ENCODE measurements around the gene SLC6A12.

The SLC6A12 gene

GRCh38 chr12:232731-233614 is 19.0 kb upstream of the SLC6A12 start:
- Histone ChIP-seq H3K4me3 (ENCODE audit: low read length) (no peak overlapping the region), H3K27me3 (ENCODE audit: control insufficient read depth, insufficient read depth, low read length) (no peaks in the 10 kb centered on the region)

GRCh38 chr12:230925-231671 is 17.1 kb upstream of the SLC6A12 start:
- no peaks in the 10 kb centered on the region for H3K36me3 ChIP-seq (ENCODE audit: control insufficient read depth, insufficient read depth, low read length)
- no peaks in the 10 kb centered on the region for H3K9me3 ChIP-seq (ENCODE audit: control insufficient read depth, low read length)
- H3K4me3 ChIP-seq (ENCODE audit: low read length), result no peak overlapping the region
- H3K4me1 ChIP-seq (ENCODE audit: control insufficient read depth, insufficient read depth, low read length), result no peaks in the 10 kb centered on the region
- peaks cover 4% of the 10 kb centered on the region for H3K27me3 ChIP-seq (ENCODE audit: control insufficient read depth, insufficient read depth, low read length)
- H3K9ac ChIP-seq (ENCODE audit: low read length), result no peak overlapping the region

More at GRCh38 chr12:232731-233614, 19.0 kb upstream of the SLC6A12 start:
- H3K9ac ChIP-seq (ENCODE audit: low read length), result no peak overlapping the region
- no peaks in the 10 kb centered on the region for H3K9me3 ChIP-seq (ENCODE audit: control insufficient read depth, low read length)
- peaks cover 9% of the 10 kb centered on the region for H3K4me1 ChIP-seq (ENCODE audit: control insufficient read depth, insufficient read depth, low read length)
- no peaks in the 10 kb centered on the region for H3K36me3 ChIP-seq (ENCODE audit: control insufficient read depth, insufficient read depth, low read length)

- Histone ChIP-seq H3K9ac (ENCODE audit: low read length) (no peak overlapping the region), H3K27me3 (ENCODE audit: control insufficient read depth, insufficient read depth, low read length) (peaks cover 4% of the 10 kb centered on the region), H3K4me1 (ENCODE audit: control insufficient read depth, insufficient read depth, low read length) (no peaks in the 10 kb centered on the region), H3K9me3 (ENCODE audit: control insufficient read depth, low read length) (no peaks in the 10 kb centered on the region), H3K36me3 (ENCODE audit: control insufficient read depth, insufficient read depth, low read length) (no peaks in the 10 kb centered on the region), H3K4me3 (ENCODE audit: low read length) (no peak overlapping the region)
Observed at GRCh38 chr12:229441-230191, 15.7 kb upstream of the SLC6A12 start.

GRCh38 chr12:228846-229200 is 14.9 kb upstream of the SLC6A12 start:
- Histone ChIP-seq H3K9me3 (ENCODE audit: control insufficient read depth, low read length) (no peaks in the 10 kb centered on the region), H3K4me3 (ENCODE audit: low read length) (no peak overlapping the region), H3K4me1 (ENCODE audit: control insufficient read depth, insufficient read depth, low read length) (no peaks in the 10 kb centered on the region), H3K27me3 (ENCODE audit: control insufficient read depth, insufficient read depth, low read length) (peaks cover 4% of the 10 kb centered on the region), H3K36me3 (ENCODE audit: control insufficient read depth, insufficient read depth, low read length) (no peaks in the 10 kb centered on the region), H3K9ac (ENCODE audit: low read length) (no peak overlapping the region)

GRCh38 chr12:227923-228845 is 14.2 kb upstream of the SLC6A12 start:
- no peaks in the 10 kb centered on the region for H3K36me3 ChIP-seq (ENCODE audit: control insufficient read depth, insufficient read depth, low read length)
- H3K4me1 ChIP-seq (ENCODE audit: control insufficient read depth, insufficient read depth, low read length), result no peaks in the 10 kb centered on the region
- H3K4me3 ChIP-seq (ENCODE audit: low read length), result no peak overlapping the region
- H3K27me3 ChIP-seq (ENCODE audit: control insufficient read depth, insufficient read depth, low read length), result peaks cover 4% of the 10 kb centered on the region
- H3K9ac ChIP-seq (ENCODE audit: low read length), result no peak overlapping the region
- no peaks in the 10 kb centered on the region for H3K9me3 ChIP-seq (ENCODE audit: control insufficient read depth, low read length)

GRCh38 chr12:227286-227915 is 13.4 kb upstream of the SLC6A12 start:
- Histone ChIP-seq H3K4me1 (ENCODE audit: control insufficient read depth, insufficient read depth, low read length) (no peaks in the 10 kb centered on the region), H3K9ac (ENCODE audit: low read length) (no peak overlapping the region)

GRCh38 chr12:226401-226800 is 12.4 kb upstream of the SLC6A12 start:
- no peak overlapping the region for H3K9ac ChIP-seq (ENCODE audit: low read length)
- no peaks in the 10 kb centered on the region for H3K9me3 ChIP-seq (ENCODE audit: control insufficient read depth, low read length)
- peaks cover 9% of the 10 kb centered on the region for H3K27me3 ChIP-seq (ENCODE audit: control insufficient read depth, insufficient read depth, low read length)
- H3K4me3 ChIP-seq (ENCODE audit: low read length), result no peak overlapping the region
- no peaks in the 10 kb centered on the region for H3K4me1 ChIP-seq (ENCODE audit: control insufficient read depth, insufficient read depth, low read length)
- H3K36me3 ChIP-seq (ENCODE audit: control insufficient read depth, insufficient read depth, low read length), result no peaks in the 10 kb centered on the region

More at GRCh38 chr12:227286-227915, 13.4 kb upstream of the SLC6A12 start:
- H3K4me3 ChIP-seq (ENCODE audit: low read length), result no peak overlapping the region
- no peaks in the 10 kb centered on the region for H3K36me3 ChIP-seq (ENCODE audit: control insufficient read depth, insufficient read depth, low read length)
- H3K27me3 ChIP-seq (ENCODE audit: control insufficient read depth, insufficient read depth, low read length), result peaks cover 4% of the 10 kb centered on the region
- no peaks in the 10 kb centered on the region for H3K9me3 ChIP-seq (ENCODE audit: control insufficient read depth, low read length)

GRCh38 chr12:225012-225411 is 11.1 kb upstream of the SLC6A12 start:
- Histone ChIP-seq H3K27me3 (ENCODE audit: control insufficient read depth, insufficient read depth, low read length) (peaks cover 9% of the 10 kb centered on the region), H3K36me3 (ENCODE audit: control insufficient read depth, insufficient read depth, low read length) (no peaks in the 10 kb centered on the region), H3K9me3 (ENCODE audit: control insufficient read depth, low read length) (no peaks in the 10 kb centered on the region), H3K9ac (ENCODE audit: low read length) (no peak overlapping the region), H3K4me3 (ENCODE audit: low read length) (no peak overlapping the region), H3K4me1 (ENCODE audit: control insufficient read depth, insufficient read depth, low read length) (no peaks in the 10 kb centered on the region)

- Histone ChIP-seq H3K9me3 (ENCODE audit: control insufficient read depth, low read length) (no peaks in the 10 kb centered on the region), H3K4me1 (ENCODE audit: control insufficient read depth, insufficient read depth, low read length) (no peaks in the 10 kb centered on the region), H3K9ac (ENCODE audit: low read length) (no peak overlapping the region), H3K36me3 (ENCODE audit: control insufficient read depth, insufficient read depth, low read length) (no peaks in the 10 kb centered on the region), H3K4me3 (ENCODE audit: low read length) (no peak overlapping the region), H3K27me3 (ENCODE audit: control insufficient read depth, insufficient read depth, low read length) (peaks cover 12% of the 10 kb centered on the region)
Observed at GRCh38 chr12:224330-224729, 10.4 kb upstream of the SLC6A12 start.

- H3K27me3 ChIP-seq (ENCODE audit: control insufficient read depth, insufficient read depth, low read length), result peaks cover 12% of the 10 kb centered on the region
Observed at GRCh38 chr12:223841-224240, 9.9 kb upstream of the SLC6A12 start.

GRCh38 chr12:221736-222135 is 7.8 kb upstream of the SLC6A12 start:
- no peaks in the 10 kb centered on the region for H3K36me3 ChIP-seq (ENCODE audit: control insufficient read depth, insufficient read depth, low read length)
- H3K4me3 ChIP-seq (ENCODE audit: low read length), result no peak overlapping the region
- H3K9me3 ChIP-seq (ENCODE audit: control insufficient read depth, low read length), result no peaks in the 10 kb centered on the region
- peaks cover 7% of the 10 kb centered on the region for H3K27me3 ChIP-seq (ENCODE audit: control insufficient read depth, insufficient read depth, low read length)
- no peaks in the 10 kb centered on the region for H3K4me1 ChIP-seq (ENCODE audit: control insufficient read depth, insufficient read depth, low read length)
- H3K9ac ChIP-seq (ENCODE audit: low read length), result no peak overlapping the region

More at GRCh38 chr12:223841-224240, 9.9 kb upstream of the SLC6A12 start:
- Histone ChIP-seq H3K9me3 (ENCODE audit: control insufficient read depth, low read length) (no peaks in the 10 kb centered on the region), H3K9ac (ENCODE audit: low read length) (no peak overlapping the region), H3K4me3 (ENCODE audit: low read length) (no peak overlapping the region), H3K36me3 (ENCODE audit: control insufficient read depth, insufficient read depth, low read length) (no peaks in the 10 kb centered on the region), H3K4me1 (ENCODE audit: control insufficient read depth, insufficient read depth, low read length) (no peaks in the 10 kb centered on the region)
